Activated CD4-positive, alpha-beta T cell treated with anti-CD3 and anti-CD28 coated beads for 4 hours (primary cell): ENCODE measurements around the gene SLC6A8.
"Not testable (repeated sequence)": the region's sequence is repeated elsewhere in the genome, so short reads cannot be mapped to it uniquely, and the experiment has no call there.

Experiments
- DNase-seq, 2 donors: peaks; one replicate each; pipeline ENCODE4 v3.0.0-alpha.2; 2020

The SLC6A8 gene

GRCh38 chrX:153694256-153694655 is 6.5 kb downstream of the SLC6A8 start:
- not testable (repeated sequence) for DNase-seq

GRCh38 chrX:153694687-153695270 is 7.1 kb downstream of the SLC6A8 start:
- no peak for DNase-seq

DNA sequence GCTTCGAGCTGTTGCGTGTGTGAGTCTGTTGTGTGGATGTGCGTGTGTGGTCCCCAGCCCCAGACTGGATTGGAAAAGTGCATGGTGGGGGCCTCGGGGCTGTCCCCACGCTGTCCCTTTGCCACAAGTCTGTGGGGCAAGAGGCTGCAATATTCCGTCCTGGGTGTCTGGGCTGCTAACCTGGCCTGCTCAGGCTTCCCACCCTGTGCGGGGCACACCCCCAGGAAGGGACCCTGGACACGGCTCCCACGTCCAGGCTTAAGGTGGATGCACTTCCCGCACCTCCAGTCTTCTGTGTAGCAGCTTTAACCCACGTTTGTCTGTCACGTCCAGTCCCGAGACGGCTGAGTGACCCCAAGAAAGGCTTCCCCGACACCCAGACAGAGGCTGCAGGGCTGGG is 8.4 kb downstream of the SLC6A8 start:
- DNase-seq: no peak

GRCh38 chrX:153696538-153696937 is 8.8 kb downstream of the SLC6A8 start:
- not testable (repeated sequence) for DNase-seq

DNA sequence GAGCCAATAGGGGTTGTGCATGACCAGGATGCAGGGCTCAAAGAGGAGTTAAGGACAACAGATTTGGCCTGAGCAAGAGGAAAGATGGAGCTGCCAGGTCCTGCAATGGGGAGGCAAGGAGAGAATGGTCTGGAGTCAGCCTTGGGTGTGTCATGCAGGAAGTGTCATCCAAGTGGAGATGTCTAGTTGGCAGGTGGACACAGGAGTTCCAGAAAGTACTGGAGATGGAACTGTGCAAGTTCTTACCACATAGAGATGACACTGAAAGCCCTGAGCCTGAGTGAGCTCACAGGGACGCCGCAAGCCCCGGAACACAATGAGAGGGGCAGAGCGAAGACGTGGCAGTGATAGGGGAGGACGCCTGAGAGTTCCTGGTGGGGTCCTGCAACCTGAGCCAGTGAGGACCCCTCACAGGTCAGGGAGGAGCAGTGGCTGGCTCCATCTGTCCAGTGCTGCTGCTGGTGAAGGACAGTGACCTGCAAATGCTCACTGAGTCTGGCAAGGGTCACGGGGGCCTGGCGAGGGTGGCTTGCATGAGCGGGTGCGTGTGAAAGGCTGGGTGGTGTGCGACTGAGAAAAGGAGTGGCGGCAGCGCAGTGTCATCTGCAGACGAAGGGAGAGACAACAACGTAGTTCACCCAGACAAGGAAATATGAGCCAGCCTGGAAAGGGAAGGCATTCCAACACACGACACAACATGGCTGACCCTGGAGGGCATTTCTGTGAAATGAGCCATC is 9.4 kb downstream of the SLC6A8 start:
- DNase-seq: not testable (repeated sequence)

DNA sequence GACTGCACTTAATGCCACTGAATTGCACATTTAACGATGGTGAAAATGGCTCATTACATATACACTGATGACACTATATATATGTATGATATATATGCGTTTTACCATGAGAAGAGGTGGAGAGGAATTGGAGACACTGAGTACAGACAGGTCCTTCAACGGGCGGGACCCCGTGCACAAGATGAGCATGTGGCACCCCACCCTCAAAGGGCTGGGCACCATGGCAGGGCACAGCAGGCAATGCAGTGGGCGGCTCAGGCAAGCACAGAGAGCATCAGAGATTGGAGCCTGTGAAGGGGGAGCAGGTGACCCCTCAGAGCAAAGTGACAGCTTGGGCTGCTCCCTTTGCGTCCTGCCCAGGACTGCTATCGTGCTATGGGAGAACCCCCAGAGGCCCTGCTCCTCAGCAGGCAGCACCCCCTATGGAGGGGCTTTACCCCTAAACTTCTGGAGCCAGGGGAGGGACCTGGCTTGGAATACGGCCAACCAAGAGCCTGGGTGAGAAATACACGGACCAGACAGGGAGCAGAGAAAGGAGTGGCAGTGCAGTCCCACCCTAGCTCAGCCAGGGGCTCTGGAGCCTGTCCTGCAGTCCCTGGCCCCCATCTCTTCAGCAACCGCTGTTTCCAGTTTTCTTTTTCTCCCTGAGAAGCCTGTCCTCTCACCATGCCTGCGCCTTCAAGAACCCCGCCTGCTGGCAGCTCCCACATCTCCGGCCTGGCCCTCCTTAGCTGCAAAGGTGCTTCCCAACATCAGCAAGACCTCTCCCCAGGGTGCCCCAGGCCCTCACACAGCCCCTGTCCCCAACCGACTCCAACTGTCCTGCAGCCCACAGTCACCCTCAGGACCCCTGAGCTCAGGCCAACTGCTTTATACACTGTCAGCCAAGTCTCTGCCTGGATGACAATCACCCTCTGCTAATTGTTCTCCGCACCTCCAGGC is 10.5 kb downstream of the SLC6A8 start:
- no peak for DNase-seq

DNA sequence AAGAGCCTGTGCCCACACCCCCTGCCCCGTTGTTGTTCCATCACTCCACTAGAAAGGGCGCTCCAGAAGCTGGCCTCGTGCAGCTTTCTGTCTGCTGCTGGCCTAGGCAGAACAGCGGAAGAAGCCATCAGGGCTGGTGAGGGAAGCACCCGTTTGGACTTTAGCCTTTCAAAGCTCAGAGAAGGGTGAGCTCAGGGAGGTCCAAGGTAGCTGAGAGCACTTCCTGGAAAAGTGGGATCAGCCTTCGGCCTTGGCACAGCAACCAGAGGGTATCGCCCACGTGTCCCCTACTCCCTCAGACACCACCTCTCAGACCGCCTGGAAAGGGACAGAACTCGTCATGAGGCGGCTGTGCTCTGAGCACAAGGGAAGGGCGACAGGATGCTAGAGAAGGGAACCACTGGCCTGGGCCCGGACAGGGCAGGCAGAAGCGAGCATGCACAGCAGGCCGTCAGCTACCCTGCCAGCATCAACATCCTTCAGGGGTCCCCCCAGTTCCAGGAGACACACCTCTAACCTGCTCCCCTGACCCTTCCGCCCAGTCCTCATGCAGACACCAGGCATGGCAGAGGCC is 11.6 kb downstream of the SLC6A8 start:
- not testable (repeated sequence) for DNase-seq

DNA sequence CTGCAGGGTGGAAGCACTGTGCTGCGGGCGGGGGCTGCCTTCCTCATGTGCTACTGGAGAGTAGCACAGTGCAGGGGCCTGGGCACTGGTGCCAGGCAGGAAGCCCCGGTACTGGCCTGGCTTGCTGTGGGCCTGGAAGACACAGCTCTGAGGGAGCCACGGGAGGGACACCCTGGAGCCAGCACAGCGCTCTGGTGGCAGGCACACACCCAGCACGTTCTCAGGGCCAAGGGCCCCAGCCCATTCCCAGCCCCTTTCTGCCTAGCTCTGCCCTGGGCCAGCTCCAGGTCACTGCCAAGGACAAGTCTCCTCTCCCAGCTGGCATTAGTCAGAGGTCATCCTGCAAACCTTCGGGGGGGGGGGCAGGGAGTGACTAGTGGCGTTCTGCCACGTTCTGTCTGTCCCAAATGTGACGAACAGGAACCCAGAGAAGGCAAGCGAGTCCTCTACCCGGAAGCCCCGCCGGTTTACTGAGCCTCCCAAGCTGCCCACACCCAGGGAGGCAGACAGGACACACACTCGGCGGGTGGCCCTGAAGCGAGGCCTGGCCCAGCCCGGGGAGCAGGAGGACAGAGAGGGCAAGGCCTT is 12.2 kb downstream of the SLC6A8 start:
- DNase-seq: not testable (repeated sequence)

GRCh38 chrX:153700376-153700945 is 12.7 kb downstream of the SLC6A8 start:
- DNase-seq: no peak

GRCh38 chrX:153700967-153701366 is 13.2 kb downstream of the SLC6A8 start:
- DNase-seq: no peak

DNA sequence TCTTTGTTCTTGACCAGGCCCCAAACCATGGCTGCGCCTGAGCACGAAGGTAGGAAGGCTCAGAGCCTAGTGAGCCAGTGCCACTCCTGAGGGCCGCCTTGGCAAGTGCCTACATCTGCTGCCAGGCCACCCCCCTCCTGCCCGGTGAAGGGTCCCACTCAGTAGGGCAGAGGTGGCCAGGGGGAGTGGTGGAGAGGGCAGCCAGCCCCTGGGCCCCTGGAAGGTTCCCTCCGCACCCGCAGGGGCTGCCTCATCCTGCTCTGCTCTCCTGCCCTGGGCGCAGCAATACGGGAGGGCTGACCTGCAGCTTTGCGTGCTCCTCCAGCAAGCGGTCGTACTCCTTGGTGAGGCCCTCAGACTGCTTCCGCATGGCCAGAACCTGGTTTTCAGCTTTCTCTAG is 14.0 kb downstream of the SLC6A8 start:
- DNase-seq: no peak

DNA sequence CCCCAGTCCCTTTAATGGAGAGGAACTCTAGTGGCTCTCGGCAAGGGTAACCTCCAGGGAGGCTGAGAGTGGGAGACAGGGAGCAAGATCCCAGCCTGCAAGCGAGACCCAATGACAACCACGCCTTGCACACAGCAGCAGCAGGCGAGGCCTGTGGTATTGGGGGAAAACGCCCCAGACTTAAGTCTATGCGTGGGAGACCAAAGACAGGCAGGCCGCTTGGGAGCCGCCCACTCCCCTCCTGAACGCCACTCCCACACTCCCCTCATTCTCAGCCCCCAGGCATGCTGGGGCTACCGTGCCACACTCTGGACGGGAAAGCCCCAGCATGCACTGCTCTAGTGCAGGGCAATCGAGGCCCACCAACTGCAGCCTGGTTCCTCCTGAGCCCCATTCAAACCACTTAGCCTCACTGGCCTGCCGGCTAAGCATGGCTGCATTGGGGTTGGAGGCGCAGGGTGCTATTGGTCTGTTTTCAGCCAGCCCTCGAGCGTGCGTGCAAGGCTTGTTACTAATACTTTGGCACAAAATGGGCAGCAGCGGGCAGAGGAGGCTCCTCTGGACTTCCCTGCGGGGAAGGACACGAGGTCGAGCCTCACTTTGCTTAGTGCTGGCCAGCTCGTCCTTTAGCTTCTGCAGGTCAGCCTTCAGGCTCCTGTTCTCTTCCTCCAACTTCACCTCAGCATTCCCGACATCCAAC is 14.8 kb downstream of the SLC6A8 start:
- no peak for DNase-seq

DNA sequence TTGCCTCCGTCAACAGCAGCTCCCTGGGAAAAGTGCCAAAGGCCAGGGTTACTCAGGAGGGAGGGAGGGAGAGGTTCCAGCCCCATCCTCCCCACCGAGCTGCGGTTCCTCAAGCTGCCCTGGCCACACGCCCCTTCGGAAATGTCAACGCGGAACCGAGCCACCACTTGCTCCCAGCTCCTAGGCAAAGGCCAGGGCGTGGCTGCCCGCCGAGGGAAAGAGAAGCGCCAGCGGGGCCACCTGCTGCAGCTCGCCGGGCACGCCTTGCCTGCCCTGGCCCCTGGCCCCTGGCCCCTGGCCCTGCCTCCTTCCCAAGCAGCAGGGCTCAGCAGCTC is 15.3 kb downstream of the SLC6A8 start:
- no peak for DNase-seq

GRCh38 chrX:153704021-153704526 is 16.3 kb downstream of the SLC6A8 start:
- no peak for DNase-seq

GRCh38 chrX:153704631-153705402 is 17.1 kb downstream of the SLC6A8 start:
- not testable (repeated sequence) for DNase-seq

GRCh38 chrX:153705403-153706060 is 17.8 kb downstream of the SLC6A8 start:
- not testable (repeated sequence) for DNase-seq

- DNase-seq: no peak
Measured at GRCh38 chrX:153706799-153707198, 19.1 kb downstream of the SLC6A8 start.

- no peak for DNase-seq
Measured at GRCh38 chrX:153707406-153707805, 19.7 kb downstream of the SLC6A8 start.

- peak; percentile 29 to 37 for DNase-seq
Measured at GRCh38 chrX:153708415-153708814, 20.7 kb downstream of the SLC6A8 start.
